Measurements from ENCODE around the gene CALML3.

Gene CALML3

GRCh38 chr10:5506751-5507648 is 17.8 kb upstream of the CALML3 start:
- no peak for DNase-seq (ENCODE audit: low read depth in 3 of 3)

DNA sequence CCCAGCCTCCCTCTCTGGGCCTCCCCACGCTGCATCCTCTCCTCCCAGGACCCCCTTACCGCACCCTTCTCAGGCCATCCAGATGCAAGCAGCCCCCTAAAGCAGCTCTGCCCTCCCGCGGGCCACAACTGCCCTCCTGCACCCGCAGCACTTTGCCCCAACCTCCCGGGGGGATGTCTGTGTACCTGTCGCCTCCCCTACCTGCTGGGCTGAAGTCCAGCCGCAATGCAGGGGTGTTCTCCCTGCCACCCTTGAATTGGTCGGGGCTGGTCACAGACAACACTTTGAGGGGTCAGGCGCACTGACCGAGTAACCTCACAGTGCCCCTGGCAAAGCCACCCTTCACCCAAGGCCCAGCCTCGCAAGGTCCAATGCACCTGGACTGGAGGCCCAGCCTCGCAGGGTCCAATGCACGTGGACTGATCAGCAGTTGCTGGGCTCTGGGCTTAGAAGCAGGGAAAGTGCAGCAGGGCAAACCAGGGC is 17.1 kb upstream of the CALML3 start:
- no peak for DNase-seq (ENCODE audit: low read depth in 3 of 3)

- no peak for DNase-seq (ENCODE audit: low read depth in 3 of 3)
Observed at GRCh38 chr10:5508161-5508604, 16.6 kb upstream of the CALML3 start.

- no peak for DNase-seq (ENCODE audit: low read depth in 3 of 3)
Observed at GRCh38 chr10:5508786-5509185, 16.0 kb upstream of the CALML3 start.

DNA sequence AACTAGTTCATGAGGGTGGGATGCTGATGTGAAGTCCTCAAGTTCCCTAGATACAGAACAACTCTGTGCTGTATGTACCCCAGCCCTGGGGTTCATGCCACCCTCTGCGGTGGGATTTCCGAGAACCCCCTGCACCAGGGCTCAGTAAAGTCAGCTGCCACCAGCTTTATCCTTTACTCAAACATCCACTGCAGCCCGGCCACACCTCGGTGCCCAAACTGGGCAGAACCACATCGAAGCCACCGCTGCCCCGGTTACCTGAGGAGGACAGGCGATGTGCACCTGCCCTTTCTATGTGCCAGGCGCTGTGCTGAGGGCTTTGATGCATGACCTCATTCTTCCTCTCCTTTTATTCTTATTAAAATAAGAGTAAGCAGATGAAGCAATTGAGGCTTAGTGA is 15.5 kb upstream of the CALML3 start:
- DNase-seq (ENCODE audit: low read depth in 3 of 3): no peak

DNA sequence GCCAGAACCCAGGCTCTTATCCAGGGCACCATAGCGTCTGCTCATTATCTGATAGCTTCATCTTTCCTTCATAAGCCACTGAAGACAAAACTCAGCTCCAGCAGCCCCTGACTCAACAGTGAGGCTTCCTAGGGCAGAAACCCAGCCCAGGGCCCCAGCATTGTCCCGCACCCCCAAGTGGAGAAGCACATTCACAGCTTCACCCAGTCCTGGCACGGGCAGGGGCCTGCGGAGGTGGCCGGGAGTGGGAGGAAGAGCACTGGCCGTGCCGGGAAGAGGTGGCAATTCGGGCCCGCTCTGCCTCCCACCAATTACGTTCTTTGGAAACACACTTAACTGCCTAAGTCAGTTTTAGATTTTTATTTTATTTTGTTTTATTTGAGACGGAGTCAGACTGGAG is 15.1 kb upstream of the CALML3 start:
- no peak for DNase-seq (ENCODE audit: low read depth in 3 of 3)

DNA sequence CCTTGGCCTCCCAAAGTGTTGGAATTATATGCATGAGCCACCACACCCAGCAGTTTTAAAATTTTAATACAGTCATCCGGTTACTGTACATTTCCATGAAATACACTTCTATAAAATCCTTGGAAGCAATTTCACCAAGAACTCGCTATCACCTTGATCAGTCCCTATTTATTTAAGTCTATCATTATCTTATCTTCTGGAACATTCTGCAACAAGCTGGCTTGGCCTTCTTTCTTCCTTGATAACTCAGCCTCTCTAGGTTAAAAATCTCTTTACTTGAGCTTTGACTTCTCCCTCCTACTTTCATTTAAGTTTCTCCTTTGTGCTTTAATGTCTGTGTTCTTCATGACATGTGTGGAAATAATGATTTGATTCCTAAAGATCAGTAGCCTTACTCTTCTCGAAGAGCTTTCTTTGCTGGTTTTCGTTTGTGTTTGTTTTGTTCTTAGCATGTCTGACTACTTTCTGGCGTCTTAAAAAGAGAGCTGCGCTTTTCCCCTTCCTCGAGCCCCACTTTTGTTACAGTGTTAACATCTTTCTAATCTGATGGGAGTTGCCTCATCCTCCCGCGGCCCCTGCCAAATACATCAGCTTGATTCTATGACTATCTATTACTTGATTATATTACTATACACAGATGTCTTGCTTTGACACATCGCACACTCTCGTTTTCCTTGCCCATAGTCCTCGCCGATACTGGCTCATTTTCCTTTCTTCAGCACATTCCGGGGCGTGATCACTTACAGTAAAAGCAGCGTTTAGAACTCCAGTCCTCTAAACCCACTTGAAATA is 14.3 kb upstream of the CALML3 start:
- DNase-seq (ENCODE audit: low read depth in 3 of 3): no peak

DNA sequence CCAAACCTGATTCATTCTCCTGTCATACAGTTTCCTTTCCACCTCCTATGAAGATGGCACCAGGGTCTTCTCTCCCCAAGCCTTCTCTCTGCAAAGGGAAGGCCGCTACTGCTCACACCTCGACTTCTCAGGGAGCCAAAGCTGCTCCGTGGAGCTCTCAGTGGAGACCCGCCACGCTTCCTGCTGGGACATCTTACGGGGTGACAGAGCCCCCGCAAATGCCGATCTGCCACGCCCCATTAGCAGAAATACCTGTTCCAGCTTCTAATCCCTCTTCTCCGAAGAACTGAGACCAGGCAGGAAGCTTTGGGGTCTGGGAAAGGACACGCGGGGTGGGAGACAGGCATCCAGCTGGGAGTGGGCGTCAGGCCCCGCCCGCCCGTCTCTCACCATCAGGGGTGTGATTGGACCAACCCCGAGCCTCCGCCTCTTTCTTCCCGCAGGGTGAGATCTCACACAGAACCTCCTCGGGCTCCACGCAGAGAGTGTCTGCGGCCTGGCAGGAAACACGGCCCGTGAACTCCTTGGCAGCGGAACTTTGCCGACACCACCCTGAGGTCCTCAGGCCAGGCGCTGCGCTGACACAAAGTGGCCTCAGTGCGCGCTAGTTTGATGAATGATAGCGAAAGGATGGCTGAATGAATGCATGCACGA is 13.4 kb upstream of the CALML3 start:
- DNase-seq (ENCODE audit: low read depth in 3 of 3): no peak

- DNase-seq (ENCODE audit: low read depth in 3 of 3): no peak
Observed at GRCh38 chr10:5511885-5512280, 12.9 kb upstream of the CALML3 start.

GRCh38 chr10:5512331-5512730 is 12.4 kb upstream of the CALML3 start:
- no peak for DNase-seq (ENCODE audit: low read depth in 3 of 3)

- DNase-seq (ENCODE audit: low read depth in 3 of 3): peak in 2 of 3 donors; percentile 4 to 7
Observed at GRCh38 chr10:5512881-5513612, 11.7 kb upstream of the CALML3 start.

DNA sequence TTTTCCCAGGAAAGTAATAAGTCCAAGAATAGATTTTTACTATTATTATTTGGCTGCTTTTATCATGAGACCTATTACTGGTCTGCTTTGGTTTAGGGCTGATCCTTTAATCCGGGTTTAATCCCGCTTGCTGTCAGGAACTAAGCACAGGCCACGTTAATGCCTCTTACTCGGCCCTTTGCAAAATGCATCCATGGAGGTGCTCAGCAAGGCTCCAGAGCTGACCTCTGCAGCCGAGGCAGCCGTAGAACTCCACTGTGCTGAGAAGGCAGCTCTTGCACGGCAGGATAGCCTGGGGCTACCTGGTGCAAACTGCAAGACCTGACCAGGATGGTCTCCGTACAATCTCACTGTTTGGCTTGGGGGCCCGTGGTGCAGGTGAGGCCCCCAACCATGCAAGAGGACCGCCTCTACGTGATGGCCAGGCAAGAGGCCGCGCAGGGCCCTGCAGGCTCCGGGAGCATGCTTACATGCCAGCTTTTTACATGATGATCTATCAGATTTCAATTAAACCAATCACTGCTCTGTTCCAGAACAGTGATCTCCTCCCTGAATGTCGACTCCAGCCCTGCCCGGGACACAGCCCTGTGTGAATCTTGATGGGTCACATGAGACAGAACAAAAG is 10.4 kb upstream of the CALML3 start:
- DNase-seq (ENCODE audit: low read depth in 3 of 3): no peak

GRCh38 chr10:5515948-5516761 is 8.6 kb upstream of the CALML3 start:
- DNase-seq (ENCODE audit: low read depth in 3 of 3): no peak

- no peak for DNase-seq (ENCODE audit: low read depth in 3 of 3)
Observed at GRCh38 chr10:5517546-5517945, 7.2 kb upstream of the CALML3 start.

GRCh38 chr10:5518143-5518542 is 6.6 kb upstream of the CALML3 start:
- no peak for DNase-seq (ENCODE audit: low read depth in 3 of 3)

DNA sequence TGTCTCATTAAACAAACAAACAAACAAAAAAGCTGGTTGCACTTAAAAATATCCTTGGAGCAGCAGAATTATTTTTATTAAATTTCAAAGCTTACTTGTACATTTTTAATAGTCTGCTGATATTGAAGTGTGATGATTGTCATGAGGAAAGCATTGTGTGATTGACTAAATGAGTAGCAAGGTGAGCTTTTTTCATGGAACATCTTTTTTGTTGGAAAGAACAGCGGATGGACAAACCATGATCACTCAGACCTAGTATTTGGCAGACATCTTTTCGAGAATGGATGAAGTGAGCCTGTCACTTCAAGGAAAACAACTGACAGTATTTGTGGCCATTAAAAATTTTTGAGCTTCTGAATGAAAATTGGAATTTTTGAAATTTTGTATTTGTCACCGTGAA is 5.7 kb upstream of the CALML3 start:
- DNase-seq (ENCODE audit: low read depth in 3 of 3): no peak

DNA sequence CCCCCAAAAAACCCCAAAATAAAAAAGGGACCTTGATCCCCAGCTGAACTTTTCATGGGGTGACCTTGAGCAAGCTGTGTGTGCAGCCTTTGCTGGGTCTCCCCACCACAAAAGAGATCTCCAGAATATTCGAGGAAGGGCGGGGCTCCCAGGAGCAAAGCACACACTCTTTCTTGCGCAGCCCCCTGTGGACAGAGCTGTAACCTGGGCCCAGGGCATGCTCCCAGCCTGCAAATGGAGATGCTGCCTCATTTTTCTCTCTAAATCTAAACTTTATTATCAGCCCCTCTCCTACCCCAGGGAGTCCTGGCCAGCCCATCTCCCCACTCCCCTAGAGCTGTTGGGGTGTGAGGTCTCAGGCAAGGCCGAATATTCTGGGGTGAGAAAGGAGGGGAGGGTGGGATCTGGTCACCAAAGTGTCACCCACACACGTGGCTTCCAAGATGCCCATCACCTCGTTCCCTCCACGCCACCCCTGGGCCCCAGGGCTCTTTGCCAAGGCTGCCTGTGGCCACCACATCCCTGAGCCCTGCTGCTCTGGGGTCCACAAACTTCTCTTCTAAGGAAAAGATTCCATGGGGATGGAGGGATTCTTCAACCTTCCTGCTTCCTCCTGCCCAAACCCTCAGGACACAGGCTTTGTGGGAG is 1.7 kb upstream of the CALML3 start:
- no peak for DNase-seq (ENCODE audit: low read depth in 3 of 3)

- DNase-seq (ENCODE audit: low read depth in 3 of 3): no peak
Observed at GRCh38 chr10:5523796-5524574, 776 bp upstream of the CALML3 start.
